ENCODE data around the gene NFE2L2. TPM values are rescaled to one million over a fixed set of nuclear protein-coding genes. Genes with fewer than 3 reads are reported as not detected.
A peak's percentile ranks its signal among the peaks of the same experiment; 100 is the strongest.

Gene NFE2L2
- polyA plus RNA-seq, 1 of the 3 experiments (the other 2 are of a cell fraction): 40.9 TPM

DNA sequence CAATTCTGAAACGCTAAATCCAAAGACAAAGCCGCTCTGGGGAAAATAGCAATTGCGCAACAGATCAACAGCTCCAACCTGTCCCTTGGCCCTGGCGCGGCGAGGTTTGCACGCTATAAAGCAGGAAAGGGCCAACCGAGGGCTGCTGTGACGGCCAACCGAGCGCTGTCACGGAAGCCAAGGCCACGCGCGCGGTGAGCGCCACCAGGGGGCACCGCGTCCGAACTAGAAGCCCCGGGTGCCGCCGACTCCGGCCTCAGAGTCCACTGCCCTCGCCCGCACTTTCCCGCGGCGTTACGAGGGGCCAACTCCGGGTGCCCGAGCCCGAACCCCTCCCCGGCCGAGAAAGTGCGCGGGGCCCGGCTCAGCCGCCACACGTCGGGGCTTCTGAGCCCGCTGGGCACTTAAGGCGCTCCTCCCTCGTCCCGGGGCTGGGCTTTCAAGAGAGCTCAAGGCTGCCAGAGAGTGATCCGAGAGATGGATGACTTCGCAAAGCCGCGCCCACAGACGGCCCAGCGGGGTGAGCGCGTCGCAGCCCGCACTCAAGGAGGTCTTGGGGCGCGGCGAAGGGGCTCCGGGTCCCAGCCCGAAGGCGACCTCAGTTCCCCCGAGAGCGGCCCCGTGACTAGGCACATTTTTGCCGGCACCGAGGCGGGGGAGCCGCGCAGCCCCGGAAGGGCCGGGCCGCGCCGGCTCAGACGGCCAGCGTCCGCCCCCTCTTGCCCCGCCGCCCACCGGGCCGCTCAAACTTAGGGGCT lies 897 bp downstream of the NFE2L2 start (continued):
- TF ChIP-seq, protein P1, sequence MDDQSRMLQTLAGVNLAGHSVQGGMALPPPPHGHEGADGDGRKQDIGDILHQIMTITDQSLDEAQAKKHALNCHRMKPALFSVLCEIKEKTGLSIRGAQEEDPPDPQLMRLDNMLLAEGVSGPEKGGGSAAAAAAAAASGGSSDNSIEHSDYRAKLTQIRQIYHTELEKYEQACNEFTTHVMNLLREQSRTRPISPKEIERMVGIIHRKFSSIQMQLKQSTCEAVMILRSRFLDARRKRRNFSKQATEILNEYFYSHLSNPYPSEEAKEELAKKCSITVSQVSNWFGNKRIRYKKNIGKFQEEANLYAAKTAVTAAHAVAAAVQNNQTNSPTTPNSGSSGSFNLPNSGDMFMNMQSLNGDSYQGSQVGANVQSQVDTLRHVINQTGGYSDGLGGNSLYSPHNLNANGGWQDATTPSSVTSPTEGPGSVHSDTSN (IDR thresholded peaks at IDR 0.05): peak; percentile 21; the same call in 1 of the 2 replicates
- peak; percentile 89 for TF ChIP-seq CHD2 (IDR thresholded peaks at IDR 0.05; ENCODE audit: low read length, partially characterized antibody)
- peak; percentile 99 for TF ChIP-seq SIN3A (IDR thresholded peaks at IDR 0.05; ENCODE audit: borderline replicate concordance, low read depth, low read length)
- peak; percentile 99 for TF ChIP-seq MXI1 (IDR thresholded peaks at IDR 0.05; ENCODE audit: low read depth, low read length)
- TF ChIP-seq GABPA (IDR thresholded peaks at IDR 0.05; ENCODE audit: low read depth): 0 out of 2 replicates have a peak, but pooled peaks have one; percentile 20
- TF ChIP-seq, protein P2, sequence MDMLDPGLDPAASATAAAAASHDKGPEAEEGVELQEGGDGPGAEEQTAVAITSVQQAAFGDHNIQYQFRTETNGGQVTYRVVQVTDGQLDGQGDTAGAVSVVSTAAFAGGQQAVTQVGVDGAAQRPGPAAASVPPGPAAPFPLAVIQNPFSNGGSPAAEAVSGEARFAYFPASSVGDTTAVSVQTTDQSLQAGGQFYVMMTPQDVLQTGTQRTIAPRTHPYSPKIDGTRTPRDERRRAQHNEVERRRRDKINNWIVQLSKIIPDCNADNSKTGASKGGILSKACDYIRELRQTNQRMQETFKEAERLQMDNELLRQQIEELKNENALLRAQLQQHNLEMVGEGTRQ (IDR thresholded peaks at IDR 0.05; ENCODE audit: borderline replicate concordance, low read depth, low read length): no peak
- no peak for TF ChIP-seq FOXM1 (IDR thresholded peaks at IDR 0.05; ENCODE audit: low read depth)
- no peak for TF ChIP-seq EP300 (IDR thresholded peaks at IDR 0.05; ENCODE audit: borderline replicate concordance in 1 of 2, low read depth in 1 of 2, low read length in 1 of 2)
- TF ChIP-seq TAF1 (IDR thresholded peaks at IDR 0.05; ENCODE audit: borderline replicate concordance, low read depth, low read length): peak; percentile 86
- peak; percentile 91 for TF ChIP-seq SMC3 (IDR thresholded peaks at IDR 0.05; ENCODE audit: low read depth, low read length)
- TF ChIP-seq NRF1 (IDR thresholded peaks at IDR 0.05; ENCODE audit: low read depth, low read length): no peak
- TF ChIP-seq RCOR1 (IDR thresholded peaks at IDR 0.05; ENCODE audit: low read length): peak; percentile 72; the same call in 1 of the 2 replicates
- TF ChIP-seq, protein P3, sequence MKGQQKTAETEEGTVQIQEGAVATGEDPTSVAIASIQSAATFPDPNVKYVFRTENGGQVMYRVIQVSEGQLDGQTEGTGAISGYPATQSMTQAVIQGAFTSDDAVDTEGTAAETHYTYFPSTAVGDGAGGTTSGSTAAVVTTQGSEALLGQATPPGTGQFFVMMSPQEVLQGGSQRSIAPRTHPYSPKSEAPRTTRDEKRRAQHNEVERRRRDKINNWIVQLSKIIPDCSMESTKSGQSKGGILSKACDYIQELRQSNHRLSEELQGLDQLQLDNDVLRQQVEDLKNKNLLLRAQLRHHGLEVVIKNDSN (IDR thresholded peaks at IDR 0.05; ENCODE audit: borderline replicate concordance, low read depth): peak; percentile 46; the same call in 1 of the 2 replicates
- TF ChIP-seq POLR2AphosphoS5 (IDR thresholded peaks at IDR 0.05; ENCODE audit: low read depth, low read length): peak; percentile 58; the same call in 1 of the 2 replicates
- 0 out of 2 replicates have a peak, but pooled peaks have one; percentile 14 for TF ChIP-seq RXRA (IDR thresholded peaks at IDR 0.05; ENCODE audit: borderline replicate concordance, low read depth)
- TF ChIP-seq RFX5 (IDR thresholded peaks at IDR 0.05; ENCODE audit: low read length): peak; percentile 44; the same call in 1 of the 2 replicates
- no peak for TF ChIP-seq EZH2phosphoT487 (IDR thresholded peaks at IDR 0.05; ENCODE audit: borderline replicate concordance, low read depth)
- peak; percentile 21; the same call in 1 of the 2 replicates for TF ChIP-seq FOSL2 (IDR thresholded peaks at IDR 0.05; ENCODE audit: borderline replicate concordance, low read depth)
- TF ChIP-seq JUND (IDR thresholded peaks at IDR 0.05): no peak
- TF ChIP-seq TEAD4 (IDR thresholded peaks at IDR 0.05; ENCODE audit: borderline replicate concordance, insufficient read depth): no peak
